Measurements from ENCODE around the gene DPP10. TPM values are rescaled to one million over a fixed set of nuclear protein-coding genes. Genes with fewer than 3 reads are reported as not detected.

The DPP10 gene
- total RNA-seq, 1 donor from 2014 or later: 1.1 TPM

- DNase-seq (ENCODE audit: low read depth) (no peak), FAIRE-seq (no peak)
- no peaks in the 10 kb centered on the region for H4K20me1 ChIP-seq (ENCODE audit: insufficient read depth, low read length)
- H3K4me1 Mint-ChIP-seq (ENCODE audit: low read depth, unreplicated experiment): peaks cover 2% of the 10 kb centered on the region
- TF ChIP-seq CTCF (IDR thresholded peaks at IDR 0.05; ENCODE audit: insufficient read depth, low read depth, low read length) (no peak), EZH2 (IDR thresholded peaks at IDR 0.05; ENCODE audit: insufficient read depth, low read length) (no peak)
- no peak overlapping the region for H3K27ac Mint-ChIP-seq (ENCODE audit: unreplicated experiment)
- H3K4me3 Mint-ChIP-seq (ENCODE audit: unreplicated experiment): no peak overlapping the region
- no peaks in the 10 kb centered on the region for H3K9me3 ChIP-seq (ENCODE audit: insufficient read depth, low read depth, low read length)
- H3K4me1 ChIP-seq (ENCODE audit: insufficient read depth, low read length): no peaks in the 10 kb centered on the region
- H3K36me3 ChIP-seq (ENCODE audit: insufficient read depth, low read length): no peaks in the 10 kb centered on the region
- no peak overlapping the region for H3K27ac ChIP-seq (ENCODE audit: low read depth, low read length)
- H3K4me2 ChIP-seq (ENCODE audit: low read length): no peak overlapping the region
- no peaks in the 10 kb centered on the region for H3K27me3 Mint-ChIP-seq (ENCODE audit: low read depth, unreplicated experiment)
- no peak overlapping the region for H3K9ac ChIP-seq (ENCODE audit: low read length)
- H3K79me2 ChIP-seq (ENCODE audit: insufficient read depth, low read length): no peaks in the 10 kb centered on the region
- no peaks in the 10 kb centered on the region for H3K9me3 Mint-ChIP-seq (ENCODE audit: unreplicated experiment)
- no peaks in the 10 kb centered on the region for H3K27me3 ChIP-seq (ENCODE audit: insufficient read depth, low read length)
- H3K36me3 Mint-ChIP-seq (ENCODE audit: low read depth, unreplicated experiment): no peaks in the 10 kb centered on the region
- no peak overlapping the region for H2AFZ ChIP-seq (ENCODE audit: low read depth, low read length)
- no peak overlapping the region for H3K4me3 ChIP-seq (ENCODE audit: insufficient read depth, low read depth, low read length)
Observed at GRCh38 chr2:115201386-115201785, 758.9 kb downstream of the DPP10 start.

GRCh38 chr2:115208493-115209164, 766.2 kb downstream of the DPP10 start:
- H3K4me3 ChIP-seq (ENCODE audit: insufficient read depth, low read depth, low read length): no peak overlapping the region
- Mint-ChIP-seq H3K36me3 (ENCODE audit: low read depth, unreplicated experiment) (no peaks in the 10 kb centered on the region), H3K27me3 (ENCODE audit: low read depth, unreplicated experiment) (no peaks in the 10 kb centered on the region), H3K9me3 (ENCODE audit: unreplicated experiment) (no peaks in the 10 kb centered on the region), H3K27ac (ENCODE audit: unreplicated experiment) (no peak overlapping the region), H3K4me3 (ENCODE audit: unreplicated experiment) (no peak overlapping the region), H3K4me1 (ENCODE audit: low read depth, unreplicated experiment) (no peaks in the 10 kb centered on the region)
- no peak overlapping the region for H3K27ac ChIP-seq (ENCODE audit: low read depth, low read length)
- H3K36me3 ChIP-seq (ENCODE audit: insufficient read depth, low read length): no peaks in the 10 kb centered on the region
- H3K9ac ChIP-seq (ENCODE audit: low read length): no peak overlapping the region
- H2AFZ ChIP-seq (ENCODE audit: low read depth, low read length): no peak overlapping the region
- peaks cover 3% of the 10 kb centered on the region for H3K9me3 ChIP-seq (ENCODE audit: insufficient read depth, low read depth, low read length)
- no peaks in the 10 kb centered on the region for H3K79me2 ChIP-seq (ENCODE audit: insufficient read depth, low read length)
- no peaks in the 10 kb centered on the region for H3K27me3 ChIP-seq (ENCODE audit: insufficient read depth, low read length)
- DNase-seq (ENCODE audit: low read depth): no peak
- H4K20me1 ChIP-seq (ENCODE audit: insufficient read depth, low read length): no peaks in the 10 kb centered on the region
- no peak overlapping the region for H3K4me2 ChIP-seq (ENCODE audit: low read length)
- H3K4me1 ChIP-seq (ENCODE audit: insufficient read depth, low read length): no peaks in the 10 kb centered on the region
- no peak for FAIRE-seq
- TF ChIP-seq CTCF (IDR thresholded peaks at IDR 0.05; ENCODE audit: insufficient read depth, low read depth, low read length) (no peak), EZH2 (IDR thresholded peaks at IDR 0.05; ENCODE audit: insufficient read depth, low read length) (no peak)

GRCh38 chr2:115214050-115214449, 771.6 kb downstream of the DPP10 start:
- H3K36me3 ChIP-seq (ENCODE audit: insufficient read depth, low read length): no peaks in the 10 kb centered on the region
- Mint-ChIP-seq H3K4me3 (ENCODE audit: unreplicated experiment) (no peak overlapping the region), H3K4me1 (ENCODE audit: low read depth, unreplicated experiment) (no peaks in the 10 kb centered on the region), H3K27ac (ENCODE audit: unreplicated experiment) (no peak overlapping the region), H3K27me3 (ENCODE audit: low read depth, unreplicated experiment) (no peaks in the 10 kb centered on the region), H3K36me3 (ENCODE audit: low read depth, unreplicated experiment) (no peaks in the 10 kb centered on the region), H3K9me3 (ENCODE audit: unreplicated experiment) (no peaks in the 10 kb centered on the region)
- no peak overlapping the region for H3K9ac ChIP-seq (ENCODE audit: low read length)
- DNase-seq (ENCODE audit: low read depth): no peak
- no peak for TF ChIP-seq EZH2 (IDR thresholded peaks at IDR 0.05; ENCODE audit: insufficient read depth, low read length)
- no peak for TF ChIP-seq CTCF (IDR thresholded peaks at IDR 0.05; ENCODE audit: insufficient read depth, low read depth, low read length)
- FAIRE-seq: no peak
- no peak overlapping the region for H3K4me2 ChIP-seq (ENCODE audit: low read length)
- no peaks in the 10 kb centered on the region for H3K4me1 ChIP-seq (ENCODE audit: insufficient read depth, low read length)
- no peak overlapping the region for H2AFZ ChIP-seq (ENCODE audit: low read depth, low read length)
- no peak overlapping the region for H3K27ac ChIP-seq (ENCODE audit: low read depth, low read length)
- H4K20me1 ChIP-seq (ENCODE audit: insufficient read depth, low read length): no peaks in the 10 kb centered on the region
- peaks cover 3% of the 10 kb centered on the region for H3K9me3 ChIP-seq (ENCODE audit: insufficient read depth, low read depth, low read length)
- no peaks in the 10 kb centered on the region for H3K27me3 ChIP-seq (ENCODE audit: insufficient read depth, low read length)
- no peak overlapping the region for H3K4me3 ChIP-seq (ENCODE audit: insufficient read depth, low read depth, low read length)
- no peaks in the 10 kb centered on the region for H3K79me2 ChIP-seq (ENCODE audit: insufficient read depth, low read length)
